NCI-H226 (cell line): Measurements from ENCODE around the gene RGS12.
"Not testable (repeated sequence)": the region's sequence is repeated elsewhere in the genome, so short reads cannot be mapped to it uniquely, and the experiment has no call there.

ENCODE experiments used
- DNase-seq: peaks from one replicate; pipeline ENCODE4 v3.0.0-alpha.2; 2015

The RGS12 gene

GRCh38 chr4:3299976-3300671 lies 7.3 kb downstream of the RGS12 start:
- no peak for DNase-seq

DNA sequence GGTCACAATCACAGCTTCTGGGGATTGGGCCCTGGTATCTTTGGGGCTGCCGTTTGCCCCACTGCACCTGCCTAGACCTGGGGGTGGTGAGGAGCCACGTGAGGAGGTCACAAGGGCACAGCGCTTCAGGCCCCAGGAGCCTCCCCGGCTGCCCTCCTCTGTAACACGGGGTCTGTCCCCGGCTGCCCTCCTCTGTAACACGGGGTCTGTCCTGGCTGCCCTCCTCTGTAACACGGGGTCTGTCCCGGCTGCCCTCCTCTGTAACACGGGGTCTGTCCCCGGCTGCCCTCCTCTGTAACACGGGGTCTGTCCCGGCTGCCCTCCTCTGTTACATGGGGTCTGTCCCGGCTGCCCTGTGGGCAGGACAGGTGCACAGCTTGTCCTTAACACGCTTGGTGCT lies 8.1 kb downstream of the RGS12 start:
- DNase-seq = not testable (repeated sequence)

DNA sequence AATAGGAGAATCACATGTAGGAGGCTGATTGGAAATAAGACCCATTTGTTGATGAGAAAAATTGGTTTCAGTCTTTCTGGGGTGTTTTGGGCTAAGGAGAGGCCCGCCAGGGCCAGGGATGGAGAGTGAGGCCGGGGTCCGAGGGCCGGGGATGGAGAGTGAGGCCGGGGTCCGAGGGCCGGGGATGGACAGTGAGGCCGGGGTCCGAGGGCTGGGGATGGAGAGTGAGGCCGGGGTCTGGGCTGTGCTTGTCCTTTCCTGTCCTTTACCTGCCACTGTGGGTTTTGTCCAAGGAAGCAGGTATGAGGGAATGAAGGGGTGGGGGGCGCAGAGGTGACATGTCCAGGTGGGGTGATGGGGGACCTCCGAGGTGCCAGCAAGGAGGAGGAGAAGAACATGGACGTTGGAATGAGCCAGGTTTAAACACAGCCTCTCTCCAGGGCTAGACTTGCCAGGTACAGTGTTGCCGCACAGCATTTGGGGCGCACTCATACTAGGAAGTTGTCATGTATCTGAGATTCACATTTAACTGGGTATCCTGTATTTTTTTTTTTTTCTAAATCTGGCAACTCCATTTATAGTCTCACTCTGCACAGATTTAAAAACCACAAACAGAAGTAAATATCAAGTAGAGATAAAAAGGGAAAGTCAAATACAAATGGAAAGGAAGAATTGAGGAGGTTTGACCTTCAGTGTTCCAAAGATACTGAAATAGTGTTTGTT lies 8.8 kb downstream of the RGS12 start:
- no peak for DNase-seq

DNA sequence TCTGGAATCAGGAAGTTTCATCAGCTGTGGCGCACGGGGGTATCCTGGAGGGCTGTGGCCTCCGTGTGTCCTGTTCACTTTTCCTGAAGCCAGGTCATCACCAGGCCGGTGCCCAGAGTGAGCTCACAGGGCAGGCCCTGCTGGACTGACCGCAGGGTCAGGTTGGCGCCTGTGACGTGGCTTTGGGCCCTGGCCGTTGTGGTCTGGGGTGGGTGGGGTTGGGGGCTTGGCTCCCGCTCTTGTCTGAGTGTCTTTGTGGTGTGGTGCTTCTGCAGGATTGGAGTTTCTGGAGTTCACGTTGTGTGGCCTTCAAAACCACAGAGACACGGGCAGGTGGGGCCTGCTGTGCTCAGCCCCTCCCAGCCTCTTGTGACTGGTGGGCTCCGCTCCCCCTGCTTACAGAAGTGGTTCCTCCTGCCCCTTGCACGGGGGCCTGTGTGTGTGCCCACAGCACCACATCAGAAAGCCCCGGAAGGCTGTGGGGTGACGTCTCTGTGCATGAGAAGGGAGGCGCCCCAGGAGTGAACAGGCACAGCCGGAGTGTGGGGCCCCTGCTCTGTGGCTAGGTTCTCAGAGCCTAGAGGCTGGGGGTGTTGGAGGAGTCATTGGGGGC lies 9.5 kb downstream of the RGS12 start:
- DNase-seq = no peak

DNA sequence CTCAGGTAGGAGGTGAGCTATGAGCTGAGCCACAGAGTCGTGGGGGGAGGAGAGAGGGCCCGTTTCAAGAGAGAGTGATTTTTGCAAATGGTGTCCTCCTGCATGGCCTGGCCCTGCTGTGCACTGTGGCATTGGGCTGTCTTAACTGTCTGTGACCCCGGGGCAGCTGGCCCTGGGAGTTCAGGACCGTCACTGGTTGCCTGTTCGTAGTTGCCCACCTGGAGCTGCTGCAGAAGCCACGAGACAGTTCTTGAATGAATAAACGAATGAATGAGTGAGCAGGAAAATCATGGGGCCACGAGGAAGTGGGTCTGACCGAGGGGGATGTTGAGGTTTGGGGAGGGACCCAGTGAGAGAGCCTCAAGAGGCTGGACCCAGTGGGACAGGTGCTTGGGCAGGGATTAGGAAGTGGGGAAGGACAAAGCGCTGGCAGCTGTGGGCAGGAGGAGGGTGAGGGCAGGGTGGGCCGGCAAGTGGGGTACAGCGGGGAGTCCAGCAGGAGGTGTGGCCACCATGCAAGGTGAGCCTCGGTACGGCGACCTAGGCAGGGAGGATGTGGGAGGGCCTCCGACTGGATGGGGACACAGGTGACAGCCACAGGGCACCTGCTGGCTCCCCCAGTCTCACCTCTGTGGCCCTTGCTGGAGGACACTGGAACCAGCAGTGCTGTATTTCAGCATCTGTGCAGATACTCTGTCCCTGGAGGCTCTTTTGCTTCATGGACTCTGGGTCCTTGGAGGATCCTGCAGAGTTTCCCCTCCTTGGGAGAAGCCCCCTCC lies 10.2 kb downstream of the RGS12 start:
- no peak for DNase-seq

DNA sequence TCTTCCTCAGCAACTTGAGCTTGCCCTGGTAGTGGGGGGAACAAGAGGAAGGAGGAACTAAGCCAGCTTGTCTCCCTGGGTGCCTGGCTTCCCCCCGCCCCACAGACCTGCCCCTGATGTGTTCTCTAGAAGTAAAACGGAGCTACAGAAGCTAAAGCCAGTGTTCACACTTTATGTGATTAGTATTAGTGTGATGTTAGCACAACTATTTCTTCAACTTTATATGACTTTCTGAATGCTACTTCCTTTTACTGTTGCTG lies 10.7 kb downstream of the RGS12 start:
- no peak for DNase-seq

DNA sequence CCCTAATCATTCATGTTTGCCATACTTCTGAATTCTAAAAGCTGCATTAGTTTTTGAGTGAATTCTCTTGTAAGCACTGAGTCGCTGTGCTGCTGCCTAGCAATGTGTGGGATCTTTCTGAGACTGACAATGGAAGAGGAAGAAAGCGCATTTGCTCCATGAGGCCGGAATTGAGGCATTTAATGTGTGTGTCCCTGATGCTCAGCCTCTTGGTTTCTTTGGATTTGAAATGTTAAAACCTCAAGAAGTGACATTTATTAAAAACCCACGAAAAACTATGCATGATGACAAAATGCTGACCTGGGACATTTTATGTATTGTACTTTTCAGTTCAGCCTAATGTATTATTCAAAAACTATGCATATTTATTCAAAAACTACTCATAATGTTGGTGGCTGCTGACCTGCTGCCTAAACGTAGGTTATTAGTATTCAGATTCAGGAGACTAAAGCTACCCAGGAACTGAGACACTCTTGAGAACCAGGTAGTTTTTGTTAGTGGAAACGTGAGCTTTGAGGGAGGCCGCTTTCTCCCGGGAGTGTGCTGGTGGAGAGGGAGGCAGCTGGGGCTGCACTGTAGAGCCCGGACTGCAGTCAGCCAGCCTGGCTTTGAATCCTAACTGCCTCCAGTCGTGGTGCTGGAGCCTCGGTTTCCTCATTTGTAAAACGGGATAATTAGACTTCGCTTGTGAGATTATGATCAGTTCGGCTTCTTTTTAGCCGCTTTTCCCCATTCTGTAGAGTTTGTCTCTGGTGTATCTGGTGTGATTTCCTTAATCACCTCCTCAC lies 11.3 kb downstream of the RGS12 start:
- no peak for DNase-seq

GRCh38 chr4:3304831-3305609 lies 12.2 kb downstream of the RGS12 start:
- DNase-seq = no peak

GRCh38 chr4:3305610-3306371 lies 13.0 kb downstream of the RGS12 start:
- no peak for DNase-seq

DNA sequence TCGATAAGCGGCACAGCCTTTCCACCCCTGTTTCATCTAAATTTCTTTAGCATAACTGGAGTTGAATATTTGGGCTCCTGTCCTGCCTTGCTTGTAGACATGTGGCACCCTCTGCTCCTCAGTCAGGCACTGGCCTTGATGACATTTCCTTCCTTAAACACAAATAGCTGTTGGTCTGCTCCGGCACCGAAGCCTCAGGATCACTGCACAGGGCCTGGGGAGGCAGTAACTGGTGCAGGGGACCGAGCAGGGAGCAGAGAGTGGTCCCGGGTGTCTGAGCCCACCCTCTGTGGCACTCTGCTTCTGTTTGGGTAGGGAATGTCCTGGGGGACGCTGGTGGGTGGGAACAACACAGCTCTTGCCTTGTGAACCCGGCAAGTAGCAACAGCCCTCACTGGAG lies 13.6 kb downstream of the RGS12 start:
- DNase-seq = no peak

GRCh38 chr4:3307060-3307459 lies 14.2 kb downstream of the RGS12 start:
- no peak for DNase-seq

DNA sequence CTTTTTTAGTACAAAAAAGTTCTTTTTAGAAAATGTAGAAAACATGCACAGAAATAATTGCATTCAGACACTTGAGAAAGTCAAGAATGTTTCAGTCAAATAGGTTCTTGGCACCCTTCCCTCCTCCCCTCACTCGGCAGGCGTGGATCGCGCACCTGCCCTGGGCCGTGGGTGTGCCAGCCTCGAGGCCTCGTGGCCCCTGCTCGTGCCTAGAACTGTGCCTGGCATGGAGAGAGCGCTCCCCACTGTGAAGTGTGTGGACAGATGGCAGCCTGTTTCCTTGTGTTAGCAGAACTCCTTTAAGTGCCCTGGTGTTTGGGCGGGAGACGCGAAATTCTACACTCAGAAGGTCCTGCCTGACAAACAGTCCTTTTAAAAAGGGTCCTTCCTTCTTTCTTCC lies 14.7 kb downstream of the RGS12 start:
- no peak for DNase-seq

DNA sequence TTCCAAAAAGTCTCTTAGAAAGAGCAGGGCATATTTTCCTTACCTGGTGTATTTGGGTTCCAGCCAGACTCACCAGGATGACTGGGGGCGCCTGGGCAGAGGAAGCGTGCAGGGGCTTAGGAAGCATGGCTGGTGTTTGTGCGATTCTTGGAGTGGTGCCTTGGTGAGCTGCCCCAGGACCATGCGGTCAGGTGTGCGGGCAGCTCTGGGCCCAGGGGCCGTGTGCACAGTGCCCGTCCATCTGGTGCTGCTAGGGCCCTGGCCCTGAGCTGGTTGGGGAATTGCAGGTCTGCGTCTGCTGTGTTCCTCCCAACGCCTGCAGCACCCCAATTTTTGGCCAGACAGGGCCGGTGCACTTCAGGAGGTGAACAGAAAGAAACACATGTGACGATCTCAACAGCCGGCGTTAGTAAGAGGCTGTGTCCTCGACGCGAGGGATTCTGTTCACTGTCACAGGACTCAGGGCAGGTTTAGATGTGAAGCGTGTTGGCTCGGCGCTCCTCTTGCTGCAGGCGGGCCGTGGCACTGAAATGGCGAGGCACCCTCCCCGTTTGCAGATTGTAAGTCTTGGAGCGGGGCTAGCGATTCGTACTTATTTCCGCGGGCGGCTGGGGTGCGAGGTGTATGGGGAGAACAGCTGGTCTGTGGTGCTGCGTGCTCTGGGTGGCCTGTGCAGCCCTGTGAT lies 15.2 kb downstream of the RGS12 start:
- no peak for DNase-seq

GRCh38 chr4:3308691-3309090 lies 15.9 kb downstream of the RGS12 start:
- DNase-seq = no peak

GRCh38 chr4:3310301-3311094 lies 17.7 kb downstream of the RGS12 start:
- no peak for DNase-seq

DNA sequence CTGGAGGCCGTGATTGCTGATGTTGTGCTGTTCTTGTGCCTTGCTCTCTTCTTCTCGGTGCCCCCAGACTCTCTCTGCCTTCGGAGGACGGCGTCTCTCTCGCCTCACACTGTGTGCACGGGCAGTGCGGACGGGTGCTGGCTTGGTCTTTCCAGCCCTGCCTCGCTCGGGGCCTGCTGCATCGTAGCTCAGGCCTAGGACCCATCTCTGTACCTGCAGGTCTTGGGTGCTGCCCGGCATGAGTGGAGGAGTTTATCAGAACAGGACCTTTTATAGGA lies 18.2 kb downstream of the RGS12 start:
- no peak for DNase-seq

- no peak for DNase-seq
These were observed 18.8 kb downstream of the RGS12 start for GRCh38 chr4:3311489-3312171.

- no peak for DNase-seq
These were observed 19.5 kb downstream of the RGS12 start for GRCh38 chr4:3312362-3312761.

DNA sequence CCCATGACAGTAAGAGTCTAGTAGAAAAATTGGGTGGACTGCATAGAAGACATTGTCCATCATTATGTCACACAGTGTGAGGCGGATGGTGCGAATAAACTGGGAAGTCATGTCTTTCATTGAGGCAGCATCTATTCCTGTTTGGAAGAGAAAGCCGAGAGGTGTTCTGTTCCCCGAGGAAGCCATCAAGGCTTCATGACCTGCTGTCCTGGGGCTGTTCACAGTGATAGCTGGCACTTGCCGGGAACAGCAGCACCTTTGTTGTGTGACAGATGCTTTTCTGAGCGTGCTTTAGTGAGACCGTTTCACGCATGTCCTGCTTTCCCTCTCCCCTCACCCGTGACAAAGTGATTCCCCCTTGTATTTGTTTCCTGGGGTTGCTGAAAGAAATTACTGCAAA lies 20.3 kb downstream of the RGS12 start:
- no peak for DNase-seq
